DND-41 (cell line): ENCODE results near the gene IQSEC1.

Experiments used
- ATAC-seq: fragments of 200-7000 bp; cut with Tn5 transposase; 3 replicates; pipeline ENCODE4 v1.9.1; 2021; ENCODE audit warnings: low read depth; ENCODE audit not compliant: insufficient read depth
- DNase-seq: peaks from one replicate; pipeline ENCODE4 v3.0.0-alpha.2; 2020
- H2AFZ ChIP-seq: 2 replicates; pipeline ENCODE4 v1.6.0; 2012; ENCODE audit warnings: low read depth, low read length
- H3K27ac ChIP-seq: 2 replicates; pipeline ENCODE4 v1.5.1; 2012; ENCODE audit warnings: low read length, inconsistent platforms
- H3K27me3 ChIP-seq: fragments of 200-600 bp; sonication (generic); 2 replicates; pipeline ENCODE4 v1.6.0; 2012; ENCODE audit warnings: low read length, mild to moderate bottlenecking, inconsistent platforms; ENCODE audit not compliant: insufficient read depth, poor library complexity
- H3K36me3 ChIP-seq: 2 replicates; pipeline ENCODE4 v1.5.1; 2012; ENCODE audit warnings: low read length, inconsistent platforms; ENCODE audit not compliant: insufficient read depth
- H3K4me1 ChIP-seq: 2 replicates; pipeline ENCODE4 v1.5.1; 2012; ENCODE audit warnings: mild to moderate bottlenecking, low read length; ENCODE audit not compliant: insufficient read depth
- H3K4me2 ChIP-seq: 2 replicates; pipeline ENCODE4 v1.6.0; 2012; ENCODE audit warnings: mild to moderate bottlenecking, moderate library complexity, low read length, inconsistent platforms; ENCODE audit not compliant: insufficient read depth
- H3K4me3 ChIP-seq, 2 experiments: fragments of 200-600 bp in 1 of 2; shearing (Covaris generic) in 1 of 2; 2 replicates each; pipeline ENCODE4 v1.5.1; 2012 to 2016; ENCODE audit warnings: inconsistent platforms in 2 of 2, low read length in 2 of 2, mild to moderate bottlenecking in 2 of 2, low read depth in 1 of 2, moderate library complexity in 1 of 2
- H3K79me2 ChIP-seq: 2 replicates; pipeline ENCODE4 v1.6.0; 2012; ENCODE audit warnings: low read length, inconsistent platforms; ENCODE audit not compliant: insufficient read depth
- H3K9ac ChIP-seq: 2 replicates; pipeline ENCODE4 v1.6.0; 2012; ENCODE audit warnings: low read depth, mild to moderate bottlenecking, inconsistent platforms, low read length, moderate library complexity
- H3K9me3 ChIP-seq: 2 replicates; pipeline ENCODE4 v1.5.1; 2012; ENCODE audit warnings: low read length, moderate library complexity, mild to moderate bottlenecking, inconsistent platforms; ENCODE audit not compliant: insufficient read depth, severe bottlenecking
- H4K20me1 ChIP-seq: 2 replicates; pipeline ENCODE4 v1.6.0; 2012; ENCODE audit warnings: low read length; ENCODE audit not compliant: insufficient read depth
- CTCF ChIP-seq: IDR thresholded peaks from 2 replicates; pipeline ENCODE4 v1.5.1; 2012; ENCODE audit warnings: borderline replicate concordance, low read length, moderate library complexity, mild to moderate bottlenecking; ENCODE audit not compliant: poor library complexity, severe bottlenecking; ENCODE audit errors: extremely low read depth
- EZH2 ChIP-seq: IDR thresholded peaks from 3 replicates; pipeline ENCODE4 v1.6.1; 2012; ENCODE audit warnings: borderline replicate concordance, low read depth, mild to moderate bottlenecking, moderate library complexity, low read length, inconsistent platforms; ENCODE audit not compliant: severe bottlenecking

The IQSEC1 gene

GRCh38 chr3:13005301-13005700, 67.9 kb downstream of the IQSEC1 start:
- Histone ChIP-seq H3K27ac (peak overlapping the region; percentile 21; the same call in 1 of the 2 replicates), H3K4me3 (no peak overlapping the region), H3K79me2 (peaks cover 7% of the 10 kb centered on the region; the same call in 1 of the 2 replicates), H3K36me3 (no peaks in the 10 kb centered on the region), H3K9ac (no peak overlapping the region), H3K27me3 (no peaks in the 10 kb centered on the region), H3K9me3 (no peaks in the 10 kb centered on the region), H3K4me2 (no peak overlapping the region), H2AFZ (no peak overlapping the region), H3K4me1 (peaks cover 22% of the 10 kb centered on the region), H4K20me1 (no peaks in the 10 kb centered on the region; the same call in 1 of the 2 replicates)
- DNase-seq: no peak
- ATAC-seq: no peak
- no peak for TF ChIP-seq EZH2

DNA sequence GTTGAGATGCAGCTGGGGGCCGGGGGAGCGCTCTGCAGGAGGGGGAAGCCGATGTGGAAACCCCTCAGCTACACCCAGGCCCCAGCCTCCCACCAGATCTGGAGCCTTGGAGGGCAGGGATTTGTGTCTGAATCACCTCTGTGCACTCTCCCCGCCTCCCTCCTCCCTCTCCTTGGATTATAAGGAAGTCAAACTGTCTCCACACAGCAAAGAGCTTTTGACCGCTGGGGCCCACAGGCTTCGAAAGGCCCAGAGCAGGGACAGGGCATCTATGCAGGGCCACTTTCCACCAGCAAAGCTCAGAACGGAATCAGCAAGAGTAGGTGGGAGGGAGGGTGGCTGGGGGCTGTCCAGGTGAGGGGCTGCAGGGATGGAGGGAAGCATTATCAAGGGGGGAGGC, 68.9 kb downstream of the IQSEC1 start:
- peak overlapping the region; percentile 24; the same call in 1 of the 2 replicates for H3K27ac ChIP-seq
- ATAC-seq: no peak
- H3K79me2 ChIP-seq: peaks cover 7% of the 10 kb centered on the region; the same call in 1 of the 2 replicates
- no peaks in the 10 kb centered on the region for H3K9me3 ChIP-seq
- no peak overlapping the region for H3K4me2 ChIP-seq
- H3K36me3 ChIP-seq: no peaks in the 10 kb centered on the region
- peaks cover 22% of the 10 kb centered on the region for H3K4me1 ChIP-seq
- H3K27me3 ChIP-seq: no peaks in the 10 kb centered on the region
- TF ChIP-seq EZH2 (no peak), CTCF (no peak)
- no peak for DNase-seq
- no peak overlapping the region for H3K4me3 ChIP-seq
- no peak overlapping the region for H3K9ac ChIP-seq
- no peaks in the 10 kb centered on the region; the same call in 1 of the 2 replicates for H4K20me1 ChIP-seq
- H2AFZ ChIP-seq: no peak overlapping the region

DNA sequence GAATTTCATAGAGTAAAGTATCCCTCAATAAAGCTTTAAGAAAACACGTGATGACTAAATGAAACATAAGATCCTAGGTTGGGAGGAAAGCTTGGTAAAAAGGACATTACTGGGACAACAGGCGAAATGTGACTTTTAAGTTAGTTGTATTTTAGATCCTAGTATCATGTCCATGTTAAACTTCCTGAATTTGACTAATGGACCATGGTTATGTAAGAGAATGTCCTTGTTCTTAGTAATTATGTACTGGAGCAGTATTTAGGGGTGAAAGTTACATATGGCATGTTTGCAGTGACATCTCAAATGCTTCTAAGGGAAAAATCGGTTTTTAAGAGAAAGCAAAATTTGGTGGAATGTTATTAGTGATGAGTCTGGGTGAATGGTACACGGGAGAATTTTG, 69.6 kb downstream of the IQSEC1 start:
- Histone ChIP-seq H3K9me3 (no peaks in the 10 kb centered on the region), H3K4me2 (no peak overlapping the region), H3K27ac (peak overlapping the region; percentile 8; the same call in 1 of the 2 replicates), H3K79me2 (peaks cover 7% of the 10 kb centered on the region; the same call in 1 of the 2 replicates), H3K4me1 (peaks cover 22% of the 10 kb centered on the region), H4K20me1 (no peaks in the 10 kb centered on the region; the same call in 1 of the 2 replicates), H3K9ac (no peak overlapping the region), H3K36me3 (no peaks in the 10 kb centered on the region), H3K27me3 (no peaks in the 10 kb centered on the region), H3K4me3 (no peak overlapping the region), H2AFZ (no peak overlapping the region)
- TF ChIP-seq EZH2 (no peak), CTCF (no peak)
- ATAC-seq: no peak
- DNase-seq: no peak

DNA sequence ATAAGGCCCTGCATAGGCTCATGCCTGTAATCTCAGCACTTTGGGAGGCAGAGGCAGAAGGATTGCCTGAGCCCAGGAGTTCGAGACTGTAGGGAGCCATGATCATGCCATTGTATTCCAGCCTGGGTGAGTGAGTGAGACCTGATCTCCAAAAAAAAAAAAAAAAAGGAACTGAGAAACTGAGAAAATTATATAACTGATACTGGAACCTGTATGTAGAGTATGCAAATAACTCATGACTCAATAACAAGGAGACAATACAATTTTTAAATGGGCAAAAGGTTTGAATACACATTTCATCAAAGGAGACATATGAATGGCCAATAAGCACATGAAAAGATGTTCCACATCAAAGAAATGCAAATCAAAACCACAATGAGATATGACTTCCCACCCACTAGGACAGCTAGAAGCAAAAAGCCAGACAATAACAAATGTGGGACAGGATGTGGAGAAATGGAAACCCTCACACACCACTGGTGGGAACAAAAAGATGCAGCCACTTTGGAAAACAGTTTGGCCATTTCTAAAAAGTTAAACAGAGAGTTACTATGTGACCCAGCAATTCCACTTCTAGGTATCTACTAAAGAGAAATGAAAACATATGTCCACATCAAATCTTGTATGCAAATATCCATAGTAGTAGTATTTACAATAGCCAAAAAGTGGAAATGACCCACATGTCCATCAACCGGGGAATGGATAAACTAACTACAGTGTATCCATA, 70.7 kb downstream of the IQSEC1 start:
- Histone ChIP-seq H3K27me3 (no peaks in the 10 kb centered on the region), H3K79me2 (0 out of 2 replicates have a peak, but pooled peaks cover 4% of the 10 kb centered on the region), H3K4me1 (peaks cover 22% of the 10 kb centered on the region), H3K4me3 (no peak overlapping the region), H2AFZ (no peak overlapping the region), H3K9me3 (no peaks in the 10 kb centered on the region), H3K4me2 (no peak overlapping the region), H4K20me1 (no peaks in the 10 kb centered on the region; the same call in 1 of the 2 replicates), H3K27ac (peak overlapping the region; percentile 74), H3K9ac (no peak overlapping the region; the same call in 1 of the 2 replicates), H3K36me3 (no peaks in the 10 kb centered on the region)
- peak; percentile 82 for ATAC-seq
- DNase-seq: no peak
- TF ChIP-seq EZH2 (no peak), CTCF (no peak)
